Measurements from ENCODE around the gene NYAP1.
"Not testable (repeated sequence)": the region's sequence is repeated elsewhere in the genome, so short reads cannot be mapped to it uniquely, and the experiment has no call there.

The NYAP1 gene

DNA sequence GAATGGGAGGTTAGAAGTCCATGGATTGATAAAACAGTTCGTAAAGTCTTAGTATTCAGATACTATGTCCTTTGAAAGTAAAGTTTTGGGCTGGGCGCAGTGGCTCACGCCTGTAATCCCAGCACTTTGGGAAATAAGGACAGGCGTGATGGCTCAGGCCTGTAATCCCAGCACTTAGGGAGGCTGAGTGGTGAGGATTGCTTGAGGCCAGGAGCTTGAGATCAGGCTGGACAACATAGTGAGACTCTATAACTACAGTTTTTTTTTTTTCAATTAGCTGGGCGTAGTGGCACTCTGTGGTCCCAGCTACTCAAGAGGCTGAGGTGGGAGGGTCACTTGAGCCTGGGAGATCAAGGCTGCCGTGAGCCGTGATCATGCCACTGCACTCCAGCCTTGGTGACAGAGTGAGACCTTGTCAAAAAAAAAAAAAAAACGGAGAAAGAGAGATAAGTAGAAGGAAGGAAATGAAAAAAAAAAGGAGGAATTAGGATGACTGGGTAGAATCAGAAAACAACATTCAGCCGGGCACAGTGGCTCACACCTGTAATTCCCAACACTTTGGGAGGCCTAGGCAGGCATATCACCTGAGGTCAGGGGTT, 29.6 kb downstream of the NYAP1 start:
- DNase-seq (ENCODE audit: low read depth) = no peak

GRCh38 chr7:100515072-100515532, 31.4 kb downstream of the NYAP1 start:
- DNase-seq (ENCODE audit: low read depth) = no peak

DNA sequence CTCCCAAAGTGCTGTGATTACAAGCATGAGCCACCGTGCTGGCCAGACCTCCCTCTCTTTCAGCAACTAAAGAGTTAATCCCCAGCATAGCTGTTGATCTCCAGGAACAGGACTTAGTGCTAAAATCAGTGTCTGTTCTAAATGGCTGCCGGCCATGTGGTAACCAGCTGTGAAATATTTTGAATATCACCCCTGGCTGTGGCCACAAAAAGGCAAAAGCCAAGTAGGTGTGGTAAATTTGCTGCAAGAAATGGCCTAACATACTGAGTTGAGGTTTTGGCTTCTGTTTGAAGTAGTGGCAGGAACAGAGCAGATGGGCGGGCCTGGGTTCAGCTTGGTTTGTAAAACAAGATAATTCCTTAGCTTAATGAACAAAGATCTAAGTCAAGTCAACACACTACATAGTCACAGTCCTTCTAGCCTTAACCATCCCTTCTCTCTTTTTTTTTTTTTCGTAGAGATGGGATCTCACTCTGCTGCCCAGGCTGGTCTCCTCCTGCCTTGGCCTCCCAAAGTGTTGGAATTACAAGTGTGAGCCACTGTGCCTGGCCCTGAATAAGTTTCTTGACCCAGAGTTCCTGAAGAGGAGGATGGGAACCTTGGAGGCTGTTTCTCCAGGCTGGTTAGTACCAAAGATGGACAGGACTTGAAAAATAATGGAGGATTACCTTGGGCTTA, 32.5 kb downstream of the NYAP1 start:
- peak; percentile 35 for DNase-seq (ENCODE audit: low read depth)

DNA sequence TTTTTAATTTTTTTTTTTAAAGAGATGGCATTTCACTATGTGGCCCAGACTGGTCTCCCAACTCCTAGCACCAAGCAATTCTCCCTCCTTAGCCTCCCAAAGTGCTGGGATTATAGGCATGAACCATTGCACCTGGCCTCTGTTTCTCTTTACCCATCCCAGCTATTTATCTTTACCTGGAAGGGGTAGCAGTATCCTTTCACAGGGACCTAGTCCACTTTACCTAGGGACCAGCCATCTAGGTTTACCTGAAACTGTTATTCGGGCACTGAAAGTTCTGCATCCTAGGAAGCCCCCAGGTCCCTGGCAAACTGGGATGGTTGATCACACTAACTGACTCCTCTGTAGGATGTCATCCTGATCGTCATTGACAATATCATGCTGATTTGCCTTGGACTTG, 33.6 kb downstream of the NYAP1 start:
- no peak for DNase-seq (ENCODE audit: low read depth)

GRCh38 chr7:100519580-100519979, 35.9 kb downstream of the NYAP1 start:
- no peak for DNase-seq (ENCODE audit: low read depth)

DNA sequence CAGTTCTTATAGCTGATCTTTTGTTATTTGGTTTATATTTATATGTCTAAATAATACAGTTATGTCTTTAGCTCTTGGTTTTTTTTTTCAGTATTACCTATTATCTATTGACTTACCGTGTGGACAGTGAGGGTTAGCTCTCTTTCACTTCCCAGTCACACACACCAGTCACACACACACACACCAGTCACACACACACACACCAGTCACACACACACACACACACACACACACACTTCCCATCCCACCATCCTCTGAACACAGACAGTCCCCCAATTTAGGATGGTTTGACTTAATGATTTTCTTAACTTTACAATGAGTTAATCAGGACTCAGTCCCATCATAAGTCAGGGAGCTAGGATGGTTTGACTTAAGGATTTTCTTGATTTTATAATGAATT, 36.4 kb downstream of the NYAP1 start:
- no peak for DNase-seq (ENCODE audit: low read depth)

DNA sequence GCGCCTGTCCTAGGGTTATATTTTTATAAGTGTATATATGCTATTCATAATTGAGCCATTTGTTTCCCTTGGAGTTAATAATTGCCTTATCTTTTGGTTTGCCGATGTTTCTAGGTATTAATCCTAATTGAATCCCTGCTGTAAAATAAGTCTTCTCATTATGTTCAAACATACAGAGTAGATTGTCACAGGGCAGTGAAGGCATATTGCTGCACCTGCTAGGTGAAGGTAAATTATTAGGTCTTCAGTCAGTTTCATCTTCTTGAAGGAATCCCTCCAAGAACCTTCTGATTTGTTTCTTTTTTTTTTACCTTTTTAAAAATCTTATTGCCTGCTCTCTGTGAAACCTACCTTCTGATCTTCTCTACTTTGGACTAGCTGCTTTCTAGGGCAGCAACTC, 37.3 kb downstream of the NYAP1 start:
- no peak for DNase-seq (ENCODE audit: low read depth)

- not testable (repeated sequence) for DNase-seq (ENCODE audit: low read depth)
Measured at GRCh38 chr7:100521909-100522593, 38.3 kb downstream of the NYAP1 start.

- not testable (repeated sequence) for DNase-seq (ENCODE audit: low read depth)
Measured at GRCh38 chr7:100523192-100523591, 39.5 kb downstream of the NYAP1 start.

- not testable (repeated sequence) for DNase-seq (ENCODE audit: low read depth)
Measured at GRCh38 chr7:100528108-100528866, 44.6 kb downstream of the NYAP1 start.

DNA sequence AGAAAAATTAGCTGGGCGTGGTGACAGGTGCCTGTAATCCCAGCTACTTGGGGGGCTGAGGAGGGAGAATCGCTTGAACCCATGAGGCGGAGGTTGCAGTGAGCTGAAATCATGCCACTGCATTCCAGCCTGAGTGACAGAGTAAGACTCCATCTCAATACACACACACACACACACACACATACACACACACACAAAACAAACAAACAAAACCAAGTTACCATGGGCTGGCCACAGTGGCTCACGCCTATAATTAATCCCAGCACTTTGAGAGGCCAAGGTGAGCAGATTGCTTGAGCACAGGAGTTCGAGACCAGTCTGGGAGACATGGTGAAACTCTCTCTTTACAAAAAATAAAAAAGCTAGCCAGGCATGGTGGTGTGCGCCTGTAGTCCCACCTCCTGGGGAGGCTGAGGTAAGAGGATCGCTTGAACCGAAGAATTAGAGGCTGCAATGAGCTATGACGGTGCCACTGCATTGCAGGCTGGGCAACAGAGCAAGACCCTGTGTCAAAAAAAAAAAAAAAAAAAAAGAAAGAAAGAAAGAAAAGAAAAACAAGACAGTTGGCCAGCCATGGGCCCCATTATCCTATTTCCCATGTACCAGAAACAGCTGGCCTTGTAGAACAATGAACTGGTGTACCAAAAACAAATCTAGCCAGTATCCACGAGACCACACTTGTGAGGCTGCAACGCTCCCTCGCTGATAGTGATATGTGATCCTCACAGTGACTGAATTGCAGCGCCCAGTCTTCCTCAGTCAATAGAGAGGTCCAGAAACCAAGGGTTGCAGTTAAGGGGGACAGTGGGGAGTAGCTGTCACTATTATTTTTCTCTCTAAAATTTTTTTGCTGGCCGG, 48.7 kb downstream of the NYAP1 start:
- no peak for DNase-seq (ENCODE audit: low read depth)

- not testable (repeated sequence) for DNase-seq (ENCODE audit: low read depth)
Measured at GRCh38 chr7:100535982-100536381, 52.3 kb downstream of the NYAP1 start.

DNA sequence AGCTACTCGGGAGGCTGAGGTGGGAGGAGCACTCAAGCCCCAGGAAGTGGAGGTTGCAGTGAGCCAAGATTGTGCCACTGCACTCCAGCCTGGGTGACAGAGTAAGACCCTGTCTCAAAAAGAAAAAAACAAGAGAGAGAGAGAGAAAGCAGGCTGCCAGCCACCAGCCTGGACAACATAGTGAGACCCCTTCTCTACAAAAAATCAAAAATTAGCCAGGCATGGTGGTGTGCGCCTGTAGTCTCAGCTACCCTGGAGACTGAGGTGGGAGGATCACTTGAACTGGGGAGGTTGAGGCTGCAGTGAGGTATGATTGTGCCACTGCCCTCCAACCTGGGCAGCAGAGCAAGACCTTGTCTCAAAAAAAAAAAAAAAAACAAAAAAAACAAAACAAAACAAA, 53.0 kb downstream of the NYAP1 start:
- DNase-seq (ENCODE audit: low read depth) = not testable (repeated sequence)

GRCh38 chr7:100538348-100538653, 54.6 kb downstream of the NYAP1 start:
- no peak for DNase-seq (ENCODE audit: low read depth)

- peak; percentile 100 for DNase-seq (ENCODE audit: low read depth)
Measured at GRCh38 chr7:100538654-100539435, 55.1 kb downstream of the NYAP1 start, which contains the start of gene AGFG2. Gene AGFG2 (plus strand): TSS chr7:100539203. CDS start chr7:100539347, 144 bp downstream.

GRCh38 chr7:100539436-100540006, 55.8 kb downstream of the NYAP1 start:
- no peak for DNase-seq (ENCODE audit: low read depth)

DNA sequence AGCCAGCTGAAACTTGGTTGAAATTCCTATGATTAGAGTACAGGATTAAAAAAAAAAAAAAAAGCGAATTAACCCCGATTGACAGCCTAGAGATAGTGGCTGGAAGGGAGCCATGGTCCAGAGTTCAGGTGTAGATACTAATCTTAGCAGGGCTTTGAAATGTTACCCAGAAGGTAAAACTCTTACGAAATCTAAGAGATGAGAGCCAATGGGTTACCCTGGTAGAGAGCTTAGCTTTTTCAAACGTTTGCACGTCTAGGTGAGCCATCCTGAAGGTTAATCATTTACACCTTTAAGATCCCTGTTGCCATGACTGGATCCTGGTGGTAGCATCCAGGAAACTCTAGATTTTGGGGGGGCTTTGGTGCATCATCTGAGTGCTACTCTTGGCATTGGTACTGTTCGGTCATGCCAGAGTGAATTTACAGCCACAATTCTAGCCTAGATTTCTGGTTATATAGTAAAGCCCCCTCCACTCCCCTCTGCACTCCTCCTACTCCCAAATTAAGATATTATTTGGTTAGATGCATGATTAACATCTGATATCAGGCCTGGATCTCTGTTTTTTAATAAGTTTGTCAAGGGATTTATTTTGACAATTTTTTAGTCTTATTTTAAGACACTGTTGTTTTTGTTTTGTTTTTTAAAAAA, 56.5 kb downstream of the NYAP1 start:
- no peak for DNase-seq (ENCODE audit: low read depth)

GRCh38 chr7:100541309-100541708, 57.6 kb downstream of the NYAP1 start:
- not testable (repeated sequence) for DNase-seq (ENCODE audit: low read depth)

GRCh38 chr7:100543586-100543985, 59.9 kb downstream of the NYAP1 start:
- DNase-seq (ENCODE audit: low read depth) = no peak

DNA sequence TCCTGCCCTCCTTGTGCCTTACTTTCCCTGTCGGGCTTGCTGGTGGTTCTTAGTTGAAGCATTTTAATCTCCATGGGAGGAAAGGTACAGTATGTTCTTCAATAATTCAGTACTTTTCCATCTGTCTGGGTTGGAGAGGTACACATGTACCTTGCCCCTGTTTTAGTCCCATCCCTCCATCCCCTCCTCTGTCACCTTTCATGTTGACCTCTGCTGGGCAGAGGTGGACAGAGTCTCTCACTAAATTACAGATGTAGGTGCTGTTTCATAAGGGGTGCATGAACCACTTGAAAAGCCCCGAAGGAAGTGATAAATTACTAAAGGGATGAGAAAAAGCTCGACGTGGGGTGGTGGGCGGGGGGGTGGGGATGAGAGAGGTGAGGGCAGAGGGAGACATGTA, 60.7 kb downstream of the NYAP1 start:
- no peak for DNase-seq (ENCODE audit: low read depth)
